HG03280 (cell line): ENCODE measurements around the gene TRIM60.
"Not testable (repeated sequence)": the region's sequence is repeated elsewhere in the genome, so short reads cannot be mapped to it uniquely, and the experiment has no call there.

Experiments
- ATAC-seq: cut with Tn5 transposase; IDR thresholded peaks from one replicate; pipeline ENCODE4 v1.9.1; 2021; ENCODE audit warnings: mild to moderate bottlenecking, moderate library complexity; ENCODE audit not compliant: unreplicated experiment

The TRIM60 gene

DNA sequence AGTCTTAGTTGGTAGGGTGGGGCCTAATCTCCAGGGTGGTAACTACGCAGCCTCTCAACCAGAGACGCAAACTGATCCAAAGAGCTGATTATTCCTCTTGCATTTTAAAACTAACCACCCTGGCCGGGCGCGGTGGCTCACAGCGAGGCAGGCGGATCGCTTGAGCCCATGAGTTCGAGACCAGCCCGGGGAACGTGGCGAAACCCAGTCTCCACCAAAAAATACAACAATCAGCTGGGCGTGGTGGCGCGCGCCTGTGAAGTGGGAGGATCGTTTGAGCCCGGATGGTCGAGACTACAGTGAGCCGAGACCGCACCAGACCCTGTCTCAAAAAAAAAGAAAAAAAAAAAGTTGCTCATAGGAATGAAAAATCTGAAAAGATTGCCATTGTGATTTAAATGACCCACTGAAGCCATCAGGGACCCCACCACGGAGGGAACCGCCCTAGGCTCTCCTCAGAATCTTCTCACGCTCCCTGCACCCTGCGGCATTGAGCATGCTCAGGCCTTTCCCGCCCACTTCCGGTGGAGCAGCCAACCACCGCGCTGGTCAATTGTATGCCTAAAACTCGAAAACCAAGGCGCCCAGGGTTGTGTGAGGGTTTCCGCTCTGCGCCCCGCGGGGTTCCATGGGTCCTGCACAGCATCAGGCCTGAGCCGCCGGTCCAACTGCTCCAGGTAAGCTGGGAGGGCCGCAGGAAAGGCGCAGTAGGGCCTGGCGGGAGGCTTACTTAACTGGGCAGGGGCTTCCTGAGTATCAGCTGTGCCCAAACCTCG is at the start of gene TRIM60:
Gene TRIM60, plus strand, starts transcription at position 564 of the 776 bp plus-strand sequence. CDS start 8,074 bp downstream, outside the sequence.
- ATAC-seq = no peak

GRCh38 chr4:164989471-164989870 is 42.3 kb upstream of the TRIM60 start:
- ATAC-seq = no peak

DNA sequence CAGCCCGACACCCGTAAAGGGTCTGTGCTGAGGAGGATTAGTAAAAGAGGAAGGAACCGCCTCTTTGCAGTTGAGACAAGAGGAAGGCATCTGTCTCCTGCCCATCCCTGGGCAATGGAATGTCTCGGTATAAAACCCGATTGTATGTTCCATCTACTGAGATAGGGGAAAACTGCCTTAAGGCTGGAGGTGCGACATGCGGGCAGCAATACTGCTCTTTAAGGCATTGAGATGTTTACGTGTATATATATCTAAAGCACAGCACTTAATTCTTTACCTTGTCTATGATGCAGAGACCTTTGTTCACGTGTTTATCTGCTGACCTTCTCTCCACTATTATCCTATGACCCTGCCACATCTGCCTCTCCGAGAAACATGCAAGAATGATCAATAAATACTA is 41.0 kb upstream of the TRIM60 start:
- ATAC-seq = not testable (repeated sequence)

GRCh38 chr4:164996123-164996522 is 35.7 kb upstream of the TRIM60 start:
- not testable (repeated sequence) for ATAC-seq

DNA sequence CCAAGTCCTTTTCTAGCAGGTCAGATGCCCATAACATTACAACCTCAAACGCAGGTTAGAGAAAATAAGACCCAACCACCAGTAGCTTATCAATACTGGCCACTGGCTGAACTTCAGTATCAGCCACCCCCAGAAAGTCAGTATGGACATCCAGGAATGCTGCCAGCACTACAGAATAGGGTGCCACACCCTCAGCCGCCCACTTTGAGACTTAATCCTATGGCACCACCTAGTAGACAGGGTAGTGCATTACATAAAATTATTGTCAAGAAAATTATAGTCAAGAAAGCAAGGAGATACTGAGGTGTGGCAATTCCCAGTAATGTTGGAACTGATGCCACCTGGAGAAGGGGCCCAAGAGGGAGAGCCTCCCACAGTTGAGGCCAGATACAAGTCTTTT is 34.5 kb upstream of the TRIM60 start:
- ATAC-seq = no peak

GRCh38 chr4:164997941-164998340 is 33.9 kb upstream of the TRIM60 start:
- ATAC-seq = no peak

- ATAC-seq = not testable (repeated sequence)
Measured at GRCh38 chr4:164998526-164999080, 33.2 kb upstream of the TRIM60 start.

DNA sequence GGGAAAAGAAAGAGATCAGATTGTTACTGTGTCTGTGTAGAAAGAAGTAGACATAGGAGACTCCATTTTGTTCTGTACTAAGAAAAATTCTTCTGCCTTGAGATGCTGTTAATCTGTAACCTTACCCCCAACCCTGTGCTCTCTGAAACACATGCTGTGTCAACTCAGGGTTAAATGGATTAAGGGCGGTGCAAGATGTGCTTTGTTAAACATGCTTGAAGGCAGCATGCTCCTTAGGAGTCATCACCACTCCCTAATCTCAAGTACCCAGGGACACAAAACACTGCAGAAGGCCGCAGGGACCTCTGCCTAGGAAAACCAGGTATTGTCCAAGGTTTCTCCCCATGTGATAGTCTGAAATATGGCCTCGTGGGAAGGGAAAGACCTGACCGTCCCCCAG is 29.8 kb upstream of the TRIM60 start:
- ATAC-seq = not testable (repeated sequence)

- no peak for ATAC-seq
Measured at GRCh38 chr4:165005352-165005925, 26.4 kb upstream of the TRIM60 start.

- ATAC-seq = no peak
Measured at GRCh38 chr4:165006456-165006855, 25.3 kb upstream of the TRIM60 start.

- ATAC-seq = no peak
Measured at GRCh38 chr4:165006886-165007285, 24.9 kb upstream of the TRIM60 start.

- no peak for ATAC-seq
Measured at GRCh38 chr4:165009493-165010227, 22.1 kb upstream of the TRIM60 start.

GRCh38 chr4:165010487-165010886 is 21.3 kb upstream of the TRIM60 start:
- no peak for ATAC-seq

- ATAC-seq = no peak
Measured at GRCh38 chr4:165010991-165011390, 20.8 kb upstream of the TRIM60 start.

DNA sequence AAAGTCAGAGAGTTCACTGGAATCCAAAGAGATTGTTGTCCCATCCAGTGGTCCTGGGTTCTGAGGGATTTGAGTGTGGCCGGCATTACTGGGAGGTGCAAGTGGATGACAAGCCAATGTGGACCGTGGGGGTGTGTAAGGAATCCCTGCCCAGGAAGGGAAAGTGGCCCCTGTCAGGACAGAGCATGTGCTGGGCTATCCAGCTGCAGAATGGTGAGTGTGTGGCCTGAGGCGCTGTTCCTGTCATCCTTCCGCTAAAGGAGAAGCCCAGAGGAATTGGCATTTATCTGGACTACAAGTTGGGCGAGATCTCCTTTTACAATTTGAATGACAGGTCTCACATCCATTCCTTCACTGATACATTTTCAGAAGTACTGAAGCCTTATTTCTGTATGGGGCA is 20.4 kb upstream of the TRIM60 start:
- no peak for ATAC-seq

DNA sequence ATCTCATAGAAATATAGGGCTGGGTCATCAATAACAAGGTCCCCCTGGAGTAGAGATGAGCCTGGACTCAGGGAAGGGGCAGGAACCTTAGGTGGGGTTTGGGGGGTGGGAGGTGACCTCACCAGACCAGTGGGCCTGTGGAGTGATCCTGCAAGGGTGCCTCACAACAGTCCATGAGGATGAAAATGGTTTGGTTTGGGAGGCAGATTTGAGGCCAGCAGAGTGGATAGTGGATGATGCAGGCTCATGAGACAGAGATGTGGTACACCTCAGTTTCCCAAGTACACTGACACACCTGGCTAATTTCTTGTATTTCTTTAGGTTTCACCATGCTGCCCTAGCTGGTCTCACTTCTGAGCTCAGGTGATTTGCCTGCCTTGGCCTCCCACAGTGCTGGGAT is 18.1 kb upstream of the TRIM60 start:
- no peak for ATAC-seq

- ATAC-seq = no peak
Measured at GRCh38 chr4:165016971-165017370, 14.8 kb upstream of the TRIM60 start.

GRCh38 chr4:165019995-165020394 is 11.8 kb upstream of the TRIM60 start:
- not testable (repeated sequence) for ATAC-seq

DNA sequence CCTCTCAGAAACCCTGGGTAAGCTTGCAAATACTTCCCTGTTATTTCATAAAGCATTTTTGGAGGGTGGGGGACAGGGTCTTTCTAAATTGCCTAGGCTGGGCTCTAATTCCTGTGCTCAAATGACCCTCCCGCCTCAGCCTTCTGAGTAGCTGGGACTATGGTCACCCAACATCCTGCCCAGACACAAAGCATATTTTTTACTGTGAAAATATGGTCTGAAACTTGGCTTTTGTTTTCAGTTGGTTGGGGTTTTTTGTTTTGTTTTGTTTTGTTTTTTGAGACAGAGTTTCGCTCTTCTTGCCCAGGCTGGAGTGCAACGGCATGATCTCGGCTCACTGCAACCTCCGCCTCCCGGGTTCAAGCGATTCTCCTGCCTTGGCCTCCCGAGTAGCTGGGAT is 6.0 kb upstream of the TRIM60 start:
- not testable (repeated sequence) for ATAC-seq

GRCh38 chr4:165027762-165028402 is 3.9 kb upstream of the TRIM60 start:
- no peak for ATAC-seq

DNA sequence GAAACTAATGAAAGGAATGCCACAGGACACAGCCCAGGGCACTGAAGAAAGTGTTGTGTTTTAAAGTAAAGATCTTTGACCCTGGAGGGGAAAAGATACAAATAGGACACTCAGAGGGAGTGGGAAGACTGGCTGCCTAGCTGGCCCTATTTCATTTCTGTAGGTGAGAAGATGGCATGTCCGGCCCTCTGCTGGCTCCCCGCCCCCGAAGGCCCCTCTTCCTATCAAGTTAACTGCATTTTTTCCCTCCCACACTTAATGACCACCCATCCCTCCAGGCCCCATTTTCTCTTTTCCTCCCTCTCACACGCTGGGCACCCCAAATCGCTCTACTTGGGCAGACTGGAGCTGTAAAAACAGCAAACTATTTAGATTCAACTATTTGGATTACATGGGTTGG is 16.4 kb downstream of the TRIM60 start:
- ATAC-seq = no peak
